ENCODE results near the gene GALP.
A peak's percentile ranks its signal among the peaks of the same experiment; 100 is the strongest.
"Not testable (repeated sequence)": the region's sequence is repeated elsewhere in the genome, so short reads cannot be mapped to it uniquely, and the experiment has no call there.

Gene GALP

GRCh38 chr19:56148955-56149655 is 26.7 kb upstream of the GALP start:
- not testable (repeated sequence) for DNase-seq

GRCh38 chr19:56149656-56150038 is 26.2 kb upstream of the GALP start:
- no peak for DNase-seq

- no peak for DNase-seq
These were observed 25.4 kb upstream of the GALP start for GRCh38 chr19:56150358-56150757.

- no peak for DNase-seq
These were observed 23.2 kb upstream of the GALP start for GRCh38 chr19:56152644-56153043.

- DNase-seq = no peak
These were observed 22.3 kb upstream of the GALP start for GRCh38 chr19:56153507-56153906.

GRCh38 chr19:56155124-56155687 is 20.6 kb upstream of the GALP start:
- DNase-seq = no peak

GRCh38 chr19:56156768-56157167 is 19.0 kb upstream of the GALP start:
- DNase-seq = no peak

GRCh38 chr19:56158170-56158757 is 17.5 kb upstream of the GALP start:
- no peak for DNase-seq

- DNase-seq = no peak
These were observed 16.7 kb upstream of the GALP start for GRCh38 chr19:56159009-56159559.

GRCh38 chr19:56159622-56160271 is 16.1 kb upstream of the GALP start:
- no peak for DNase-seq

GRCh38 chr19:56161534-56161933 is 14.3 kb upstream of the GALP start:
- DNase-seq = no peak

- peak; percentile 11 for DNase-seq
These were observed 13.6 kb upstream of the GALP start for GRCh38 chr19:56162258-56162657.

GRCh38 chr19:56163097-56163496 is 12.7 kb upstream of the GALP start:
- no peak for DNase-seq

GRCh38 chr19:56167064-56167578 is 8.7 kb upstream of the GALP start:
- DNase-seq = no peak

- no peak for DNase-seq
These were observed 5.5 kb upstream of the GALP start for GRCh38 chr19:56170261-56170660.

GRCh38 chr19:56174086-56174485 is 1.7 kb upstream of the GALP start:
- DNase-seq = no peak

- DNase-seq = no peak
These were observed 1.3 kb upstream of the GALP start for GRCh38 chr19:56174550-56174949.

- DNase-seq = not testable (repeated sequence)
These were observed 502 bp downstream of the GALP start for GRCh38 chr19:56176310-56176709.

- DNase-seq = no peak
These were observed 1.1 kb downstream of the GALP start for GRCh38 chr19:56176881-56177280.

- DNase-seq = no peak
These were observed 1.9 kb downstream of the GALP start for GRCh38 chr19:56177564-56178243.

- DNase-seq = no peak
These were observed 14.0 kb downstream of the GALP start for GRCh38 chr19:56189785-56190184.

- DNase-seq = no peak
These were observed 15.3 kb downstream of the GALP start for GRCh38 chr19:56191115-56191514.

- no peak for DNase-seq
These were observed 15.9 kb downstream of the GALP start for GRCh38 chr19:56191711-56192110.

Data from EL (cell line).